Fibroblast of lung (primary cell): Measurements from ENCODE around the gene MAPK1IP1L. TPM values are rescaled to one million over a fixed set of nuclear protein-coding genes. Genes with fewer than 3 reads are reported as not detected.
"Not testable (repeated sequence)": the region's sequence is repeated elsewhere in the genome, so short reads cannot be mapped to it uniquely, and the experiment has no call there.

ENCODE experiments used
- DNase-seq, 2 donors: peaks; one replicate each; pipeline versions ENCODE4 v3.0.0 to v3.0.0-alpha.2; 2010; ENCODE audit warnings: low read depth in 2 of 2
- H2AFZ ChIP-seq: 2 replicates; pipeline ENCODE4 v1.5.1; 2012; ENCODE audit warnings: low read length, control low read depth, inconsistent platforms
- H3K27ac ChIP-seq: 2 replicates; pipeline ENCODE4 v1.5.1; 2011; ENCODE audit warnings: low read length, control low read depth; ENCODE audit not compliant: insufficient read depth
- H3K27me3 ChIP-seq: 2 replicates; pipeline ENCODE4 v1.5.1; 2011; ENCODE audit warnings: mild to moderate bottlenecking, low read length; ENCODE audit not compliant: control insufficient read depth, insufficient read depth
- H3K36me3 ChIP-seq: 2 replicates; pipeline ENCODE4 v1.5.1; 2011; ENCODE audit warnings: low read length; ENCODE audit not compliant: control insufficient read depth, insufficient read depth
- H3K4me1 ChIP-seq: 2 replicates; pipeline ENCODE4 v1.5.1; 2011; ENCODE audit warnings: low read length; ENCODE audit not compliant: control insufficient read depth, insufficient read depth; ENCODE audit errors: extremely low read depth
- H3K4me2 ChIP-seq: 2 replicates; pipeline ENCODE4 v1.5.1; 2011; ENCODE audit warnings: low read length, control low read depth; ENCODE audit not compliant: insufficient read depth; ENCODE audit errors: extremely low read depth
- H3K4me3 ChIP-seq, 4 experiments: fragments of 200-600 bp in 1 of 4; sonication (generic) in 1 of 4; replicated peaks in 1 of 4; 2 replicates each; pipeline ENCODE4 v1.5.1; 2011 to 2016; ENCODE audit warnings: low read length in 4 of 4, low read depth in 3 of 4, mild to moderate bottlenecking in 3 of 4, control low read depth in 2 of 4, inconsistent platforms in 1 of 4, mixed read lengths in 1 of 4; ENCODE audit not compliant: insufficient read depth in 1 of 4; ENCODE audit errors: control extremely low read depth in 1 of 4
- H3K79me2 ChIP-seq: 2 replicates; pipeline ENCODE4 v1.5.1; 2012; ENCODE audit warnings: mild to moderate bottlenecking, low read length, inconsistent platforms; ENCODE audit not compliant: control insufficient read depth, insufficient read depth
- H3K9ac ChIP-seq: 2 replicates; pipeline ENCODE4 v1.5.1; 2011; ENCODE audit warnings: mild to moderate bottlenecking, low read length, control low read depth; ENCODE audit not compliant: insufficient read depth
- H3K9me3 ChIP-seq: 2 replicates; pipeline ENCODE4 v1.5.1; 2012; ENCODE audit warnings: low read depth, low read length; ENCODE audit not compliant: control insufficient read depth, insufficient read depth
- H4K20me1 ChIP-seq: 2 replicates; pipeline ENCODE4 v1.5.1; 2011; ENCODE audit warnings: low read length; ENCODE audit not compliant: control insufficient read depth, insufficient read depth; ENCODE audit errors: extremely low read depth
- EZH2 ChIP-seq: IDR thresholded peaks from 2 replicates; pipeline ENCODE4 v1.5.1; 2012; ENCODE audit warnings: low read length, control low read depth, mild to moderate bottlenecking; ENCODE audit errors: missing control alignments
- polyA plus RNA-seq, 2 donors: library from polyadenylated mRNA; depleted of rRNA in 1 of 2; stranded (reverse) in 1 of 2; unstranded in 1 of 2; fragments of >200 nt; gene quantifications; 2 replicates each; pipeline ENCODE4 v1.2.1, GENCODE V29; 2011 to 2012; ENCODE audit warnings: missing spikeins in 1 of 2
- total RNA-seq: library from RNA; depleted of rRNA; stranded (reverse); fragments of >200 nt; gene quantifications from 2 replicates; pipeline ENCODE4 v1.2.1, GENCODE V29; 2014
- TF ChIP-seq, protein P1 (sequence below), 2 donors: IDR thresholded peaks in 1 of 2; conservative IDR thresholded peaks in 1 of 2; 1 replicate in 1 of 2; 2 replicates in 1 of 2; pipeline ENCODE4 v1.5.1; 2011 to 2012; ENCODE audit warnings: low read length in 2 of 2, control low read depth in 1 of 2, inconsistent platforms in 1 of 2, low read depth in 1 of 2, mild to moderate bottlenecking in 1 of 2

The MAPK1IP1L gene
- total and polyA plus RNA-seq, 2 donors (not counting 1 experiment from before 2014, with no cell fraction given), result 16.5 to 82.3 TPM

DNA sequence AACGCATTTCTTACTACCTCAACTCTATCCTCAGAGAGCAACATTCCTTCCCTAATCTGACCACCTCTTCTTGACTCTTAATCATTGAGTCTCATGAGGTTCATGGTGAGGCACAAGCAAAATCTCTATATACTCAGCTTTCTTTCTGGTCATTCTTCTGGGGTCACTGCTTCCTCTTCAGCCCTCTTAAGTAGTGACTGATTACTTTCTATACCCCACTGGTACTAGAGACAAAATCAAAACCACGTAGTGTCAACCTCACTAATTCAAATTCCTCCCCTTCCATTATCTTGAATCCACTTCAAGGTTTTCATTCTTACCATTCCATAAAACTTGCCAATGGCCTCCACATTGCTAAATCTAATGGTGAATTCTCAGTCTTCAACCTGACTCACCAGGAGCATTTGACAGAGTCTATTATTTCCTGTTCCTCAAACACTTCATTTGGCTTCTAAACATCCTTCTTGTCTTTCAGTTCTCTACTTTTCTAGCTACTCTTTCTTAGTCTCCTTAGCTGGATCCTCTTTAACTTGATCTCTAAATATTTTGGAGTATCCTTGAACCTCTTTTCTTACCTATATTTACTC is 31.4 kb upstream of the MAPK1IP1L start:
- Histone ChIP-seq H3K9me3 (no peaks in the 10 kb centered on the region), H3K4me1 (no peaks in the 10 kb centered on the region), H3K4me3 (no peak overlapping the region), H3K4me2 (no peak overlapping the region), H2AFZ (no peak overlapping the region), H3K79me2 (peaks cover 5% of the 10 kb centered on the region), H4K20me1 (no peaks in the 10 kb centered on the region), H3K27ac (no peak overlapping the region), H3K36me3 (no peaks in the 10 kb centered on the region), H3K9ac (no peak overlapping the region), H3K27me3 (no peaks in the 10 kb centered on the region)
- no peak for TF ChIP-seq EZH2
- TF ChIP-seq, protein P1, sequence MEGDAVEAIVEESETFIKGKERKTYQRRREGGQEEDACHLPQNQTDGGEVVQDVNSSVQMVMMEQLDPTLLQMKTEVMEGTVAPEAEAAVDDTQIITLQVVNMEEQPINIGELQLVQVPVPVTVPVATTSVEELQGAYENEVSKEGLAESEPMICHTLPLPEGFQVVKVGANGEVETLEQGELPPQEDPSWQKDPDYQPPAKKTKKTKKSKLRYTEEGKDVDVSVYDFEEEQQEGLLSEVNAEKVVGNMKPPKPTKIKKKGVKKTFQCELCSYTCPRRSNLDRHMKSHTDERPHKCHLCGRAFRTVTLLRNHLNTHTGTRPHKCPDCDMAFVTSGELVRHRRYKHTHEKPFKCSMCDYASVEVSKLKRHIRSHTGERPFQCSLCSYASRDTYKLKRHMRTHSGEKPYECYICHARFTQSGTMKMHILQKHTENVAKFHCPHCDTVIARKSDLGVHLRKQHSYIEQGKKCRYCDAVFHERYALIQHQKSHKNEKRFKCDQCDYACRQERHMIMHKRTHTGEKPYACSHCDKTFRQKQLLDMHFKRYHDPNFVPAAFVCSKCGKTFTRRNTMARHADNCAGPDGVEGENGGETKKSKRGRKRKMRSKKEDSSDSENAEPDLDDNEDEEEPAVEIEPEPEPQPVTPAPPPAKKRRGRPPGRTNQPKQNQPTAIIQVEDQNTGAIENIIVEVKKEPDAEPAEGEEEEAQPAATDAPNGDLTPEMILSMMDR (conservative IDR thresholded peaks at IDR 0.05 in 1 of 2, IDR thresholded peaks at IDR 0.05 in 1 of 2; ENCODE audit: low read depth in 1 of 2, low read length in 2 of 2), result no peak
- peak in 1 of 2 donors; percentile 44 for DNase-seq

DNA sequence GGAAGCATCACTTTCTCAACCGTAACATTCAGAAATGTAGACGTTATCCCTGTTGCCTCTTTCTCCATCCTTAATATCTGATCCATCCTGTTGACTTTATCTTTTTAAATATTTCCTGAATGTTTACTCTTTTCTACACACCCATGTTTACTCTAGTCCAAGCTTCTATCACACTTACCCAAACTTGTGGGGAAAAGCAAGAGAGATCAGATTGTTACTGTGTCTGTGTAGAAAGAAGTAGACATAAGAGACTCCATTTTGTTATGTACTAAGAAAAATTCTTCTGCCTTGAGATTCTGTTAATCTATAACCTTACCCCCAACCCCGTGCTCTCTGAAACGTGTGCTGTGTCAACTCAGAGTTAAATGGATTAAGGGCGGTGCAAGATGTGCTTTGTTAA is 27.1 kb upstream of the MAPK1IP1L start:
- H3K4me2 ChIP-seq, DNase-seq: not testable (repeated sequence)

DNA sequence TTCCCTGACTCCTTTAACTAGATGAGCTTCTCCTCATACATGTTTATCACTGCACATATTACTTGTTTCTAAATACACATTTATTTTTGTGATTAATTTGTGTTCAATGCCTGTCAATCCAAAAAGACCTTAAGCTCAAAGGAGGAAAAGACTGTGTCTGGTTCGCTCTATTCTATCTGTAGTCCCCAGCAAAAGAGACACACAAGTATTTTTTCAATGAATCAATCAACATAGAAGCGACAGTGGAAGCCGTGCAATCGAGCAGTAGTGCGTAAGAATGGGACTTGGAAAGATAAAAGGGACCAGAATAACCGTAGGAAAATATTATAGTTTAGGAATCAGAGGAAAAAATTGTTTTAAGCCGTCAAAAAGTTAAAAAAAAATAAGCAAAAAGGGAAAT is 25.5 kb upstream of the MAPK1IP1L start:
- Histone ChIP-seq H3K4me1 (peaks cover 4% of the 10 kb centered on the region), H3K27me3 (no peaks in the 10 kb centered on the region), H3K4me2 (peak overlapping the region; percentile 97), H3K9me3 (no peaks in the 10 kb centered on the region), H3K79me2 (peaks cover 57% of the 10 kb centered on the region), H3K9ac (peak overlapping the region; percentile 94), H4K20me1 (no peaks in the 10 kb centered on the region), H3K4me3 (peak overlapping the region; percentile 86 to 98 (median 94)), H3K36me3 (no peaks in the 10 kb centered on the region), H3K27ac (peak overlapping the region; percentile 97), H2AFZ (peak overlapping the region; percentile 94)
- DNase-seq, result no peak
- TF ChIP-seq EZH2, result no peak
- TF ChIP-seq, protein P1 (conservative IDR thresholded peaks at IDR 0.05 in 1 of 2, IDR thresholded peaks at IDR 0.05 in 1 of 2; ENCODE audit: low read depth in 1 of 2, low read length in 2 of 2), result no peak

More for the DNA sequence above, 27.1 kb upstream of the MAPK1IP1L start:
- H3K27ac ChIP-seq, H4K20me1 ChIP-seq, H3K9me3 ChIP-seq, H3K4me3 ChIP-seq, H3K36me3 ChIP-seq, H3K4me1 ChIP-seq, H3K27me3 ChIP-seq, H3K9ac ChIP-seq, H2AFZ ChIP-seq: not testable (repeated sequence)
- H3K79me2 ChIP-seq, result peaks cover 43% of the 10 kb centered on the region
